Trophoblast cell (in vitro differentiated cells and primary cell): ENCODE data around the gene GNA12.

Experiments used
- DNase-seq, 2 donors: peaks; one replicate each; pipeline ENCODE4 v3.0.0-alpha.2; 2016
- H2AFZ ChIP-seq: 2 replicates; pipeline ENCODE4 v1.6.1; 2013; ENCODE audit warnings: low read length, moderate library complexity, mild to moderate bottlenecking; ENCODE audit not compliant: insufficient read depth, poor library complexity
- H2AK5ac ChIP-seq: 2 replicates; pipeline ENCODE4 v1.6.1; 2013; ENCODE audit warnings: mild to moderate bottlenecking, low read length
- H2BK120ac ChIP-seq: 2 replicates; pipeline ENCODE4 v1.6.1; 2013; ENCODE audit warnings: low read length, mild to moderate bottlenecking, moderate library complexity; ENCODE audit not compliant: insufficient read depth, poor library complexity
- H2BK12ac ChIP-seq: 2 replicates; pipeline ENCODE4 v1.6.1; 2013; ENCODE audit warnings: mild to moderate bottlenecking, low read length, moderate library complexity
- H2BK5ac ChIP-seq: 2 replicates; pipeline ENCODE4 v1.6.1; 2013; ENCODE audit warnings: low read length, low read depth, moderate library complexity, mild to moderate bottlenecking; ENCODE audit not compliant: poor library complexity
- H3K14ac ChIP-seq: 2 replicates; pipeline ENCODE4 v1.6.1; 2013; ENCODE audit warnings: mild to moderate bottlenecking, low read length
- H3K18ac ChIP-seq: 2 replicates; pipeline ENCODE4 v1.6.1; 2013; ENCODE audit warnings: mild to moderate bottlenecking, low read length
- H3K23ac ChIP-seq: 2 replicates; pipeline ENCODE4 v1.6.1; 2013; ENCODE audit warnings: low read length
- H3K27ac ChIP-seq: 2 replicates; pipeline ENCODE4 v1.5.1; 2013; ENCODE audit warnings: low read depth, mild to moderate bottlenecking, inconsistent platforms, low read length, moderate library complexity
- H3K27me3 ChIP-seq: 2 replicates; pipeline ENCODE4 v1.6.1; 2013; ENCODE audit warnings: inconsistent platforms, mild to moderate bottlenecking, low read length, moderate library complexity; ENCODE audit not compliant: insufficient read depth
- H3K36me3 ChIP-seq, 2 experiments: 1 replicate in 1 of 2; 2 replicates in 1 of 2; pipeline ENCODE4 v1.6.1; 2013; ENCODE audit warnings: low read length in 2 of 2, mild to moderate bottlenecking in 2 of 2, moderate library complexity in 1 of 2; ENCODE audit not compliant: insufficient read depth in 2 of 2, control insufficient read depth in 1 of 2
- H3K4ac ChIP-seq: 2 replicates; pipeline ENCODE4 v1.6.1; 2013; ENCODE audit warnings: low read depth, mild to moderate bottlenecking, low read length, moderate library complexity
- H3K4me1 ChIP-seq, 2 experiments: 1 replicate in 1 of 2; 2 replicates in 1 of 2; pipeline ENCODE4 v1.6.1; 2013; ENCODE audit warnings: low read length in 2 of 2, mild to moderate bottlenecking in 2 of 2, moderate library complexity in 1 of 2; ENCODE audit not compliant: insufficient read depth in 2 of 2, control insufficient read depth in 1 of 2
- H3K4me2 ChIP-seq: 2 replicates; pipeline ENCODE4 v1.6.1; 2013; ENCODE audit warnings: inconsistent platforms, mild to moderate bottlenecking, low read length, moderate library complexity
- H3K4me3 ChIP-seq: 2 replicates; pipeline ENCODE4 v1.5.1; 2013; ENCODE audit warnings: mild to moderate bottlenecking, low read depth, low read length, inconsistent platforms
- H3K79me1 ChIP-seq: one replicate; pipeline ENCODE4 v1.6.1; 2013; ENCODE audit warnings: low read length
- H3K79me2 ChIP-seq: 2 replicates; pipeline ENCODE4 v1.6.1; 2013; ENCODE audit warnings: low read length, mild to moderate bottlenecking; ENCODE audit not compliant: control insufficient read depth, insufficient read depth, poor library complexity
- H3K9ac ChIP-seq: 2 replicates; pipeline ENCODE4 v1.6.1; 2013; ENCODE audit warnings: mild to moderate bottlenecking, low read length
- H3K9me3 ChIP-seq: 2 replicates; pipeline ENCODE4 v1.6.1; 2013; ENCODE audit warnings: low read depth, mild to moderate bottlenecking, control low read depth, inconsistent platforms, low read length; ENCODE audit not compliant: insufficient read depth
- H4K12ac ChIP-seq: 2 replicates; pipeline ENCODE4 v1.6.1; 2013; ENCODE audit warnings: low read depth, mild to moderate bottlenecking, low read length, moderate library complexity
- H4K8ac ChIP-seq: 2 replicates; pipeline ENCODE4 v1.6.1; 2013; ENCODE audit warnings: low read depth, mild to moderate bottlenecking, low read length, moderate library complexity
- H4K91ac ChIP-seq: one replicate; pipeline ENCODE4 v1.6.1; 2013; ENCODE audit warnings: low read depth, mild to moderate bottlenecking, low read length, moderate library complexity
- WGBS: extraction: QIAGEN DNeasy Blood & Tissue Kit; methylation state at CpG from one replicate; pipeline ENCODE4 v1.1.7; 2013; ENCODE audit warnings: missing lambda C conversion rate; ENCODE audit not compliant: insufficient read length, insufficient coverage; ENCODE audit errors: extremely low coverage; 5-methylcytosine and 5-hydroxymethylcytosine counted together

GNA12 gene

GRCh38 chr7:2782565-2782964 is 61.5 kb downstream of the GNA12 start:
- H3K27ac ChIP-seq = peak overlapping the region; percentile 48
- no peaks in the 10 kb centered on the region for H3K27me3 ChIP-seq
- no peak overlapping the region for H2AFZ ChIP-seq
- no peak overlapping the region for H3K4ac ChIP-seq
- H2BK120ac ChIP-seq = no peak overlapping the region
- no peak overlapping the region for H3K18ac ChIP-seq
- H2AK5ac ChIP-seq = no peak overlapping the region
- H3K36me3 ChIP-seq = peaks cover 13 to 14% of the 10 kb centered on the region in 2 experiments
- no CpG with 5 or more reads among the region's 4 CpGs for WGBS
- peaks cover 24% of the 10 kb centered on the region for H3K79me1 ChIP-seq
- no peak overlapping the region for H3K9ac ChIP-seq
- peaks cover 9% of the 10 kb centered on the region for H3K79me2 ChIP-seq
- no peak overlapping the region for H3K4me2 ChIP-seq
- DNase-seq = no peak
- H2BK5ac ChIP-seq = no peak overlapping the region
- no peaks in the 10 kb centered on the region for H3K9me3 ChIP-seq
- H3K4me3 ChIP-seq = no peak overlapping the region
- H2BK12ac ChIP-seq = no peak overlapping the region
- H4K12ac ChIP-seq = no peak overlapping the region
- no peak overlapping the region for H3K23ac ChIP-seq
- H4K91ac ChIP-seq = no peak overlapping the region
- no peak overlapping the region for H3K14ac ChIP-seq
- no peak overlapping the region for H4K8ac ChIP-seq
- H3K4me1 ChIP-seq = peaks cover 24 to 26% of the 10 kb centered on the region in 2 experiments

- WGBS = no CpG with 5 or more reads among the region's 2 CpGs
- peaks cover 13% of the 10 kb centered on the region in 2 experiments for H3K36me3 ChIP-seq
- H3K23ac ChIP-seq = no peak overlapping the region
- no peak overlapping the region for H2AFZ ChIP-seq
- no peak overlapping the region for H3K4me3 ChIP-seq
- H3K27ac ChIP-seq = peak overlapping the region; percentile 48
- no peak overlapping the region for H3K4me2 ChIP-seq
- no peak overlapping the region for H2BK5ac ChIP-seq
- no peak overlapping the region for H4K8ac ChIP-seq
- no peak overlapping the region for H3K18ac ChIP-seq
- peaks cover 7% of the 10 kb centered on the region for H3K79me2 ChIP-seq
- H2BK120ac ChIP-seq = no peak overlapping the region
- H3K79me1 ChIP-seq = peaks cover 22% of the 10 kb centered on the region
- no peaks in the 10 kb centered on the region for H3K9me3 ChIP-seq
- no peak overlapping the region for H3K4ac ChIP-seq
- DNase-seq = no peak
- no peak overlapping the region for H2AK5ac ChIP-seq
- peaks cover 20 to 22% of the 10 kb centered on the region in 2 experiments for H3K4me1 ChIP-seq
- H3K9ac ChIP-seq = no peak overlapping the region
- no peaks in the 10 kb centered on the region for H3K27me3 ChIP-seq
- H3K14ac ChIP-seq = no peak overlapping the region
- no peak overlapping the region for H4K12ac ChIP-seq
- H2BK12ac ChIP-seq = no peak overlapping the region
- no peak overlapping the region for H4K91ac ChIP-seq
These were observed 62.0 kb downstream of the GNA12 start for GRCh38 chr7:2782121-2782520.

- no peak overlapping the region for H2AK5ac ChIP-seq
- H3K14ac ChIP-seq = no peak overlapping the region
- peaks cover 9 to 12% of the 10 kb centered on the region in 2 experiments for H3K36me3 ChIP-seq
- H3K4me3 ChIP-seq = no peak overlapping the region
- H2BK120ac ChIP-seq = no peak overlapping the region
- H2BK5ac ChIP-seq = no peak overlapping the region
- H3K79me2 ChIP-seq = peaks cover 3% of the 10 kb centered on the region
- H3K18ac ChIP-seq = no peak overlapping the region
- H4K12ac ChIP-seq = no peak overlapping the region
- H2AFZ ChIP-seq = no peak overlapping the region
- H3K27ac ChIP-seq = no peak overlapping the region
- H4K8ac ChIP-seq = no peak overlapping the region
- no peak overlapping the region for H4K91ac ChIP-seq
- peaks cover 15 to 17% of the 10 kb centered on the region in 2 experiments for H3K4me1 ChIP-seq
- DNase-seq = no peak
- no peak overlapping the region for H3K4me2 ChIP-seq
- H2BK12ac ChIP-seq = no peak overlapping the region
- peaks cover 17% of the 10 kb centered on the region for H3K79me1 ChIP-seq
- no peak overlapping the region for H3K9ac ChIP-seq
- H3K23ac ChIP-seq = no peak overlapping the region
- no CpG with 5 or more reads among the region's 2 CpGs for WGBS
- H3K4ac ChIP-seq = no peak overlapping the region
- peaks cover under 1% of the 10 kb centered on the region for H3K9me3 ChIP-seq
- H3K27me3 ChIP-seq = no peaks in the 10 kb centered on the region
These were observed 62.5 kb downstream of the GNA12 start for GRCh38 chr7:2781636-2782035.

GRCh38 chr7:2779051-2779450 is 65.1 kb downstream of the GNA12 start:
- Histone ChIP-seq H3K23ac (no peak overlapping the region), H3K14ac (no peak overlapping the region), H3K27ac (peak overlapping the region; percentile 3), H3K79me1 (peaks cover 15% of the 10 kb centered on the region), H3K9me3 (peaks cover 4% of the 10 kb centered on the region), H4K12ac (no peak overlapping the region), H3K27me3 (no peaks in the 10 kb centered on the region), H2BK12ac (no peak overlapping the region), H2AK5ac (no peak overlapping the region), H3K18ac (peak overlapping the region; percentile 14), H3K4me2 (no peak overlapping the region), H3K4me1 (peaks cover 20 to 25% of the 10 kb centered on the region in 2 experiments), H4K8ac (no peak overlapping the region), H2BK120ac (no peak overlapping the region), H3K4ac (peak overlapping the region; percentile 33), H2AFZ (no peak overlapping the region), H4K91ac (no peak overlapping the region), H3K9ac (no peak overlapping the region), H2BK5ac (no peak overlapping the region), H3K79me2 (peaks cover 2% of the 10 kb centered on the region), H3K4me3 (no peak overlapping the region), H3K36me3 (peaks cover 14 to 20% of the 10 kb centered on the region in 2 experiments)
- DNase-seq = peak; percentile 85 to 87
- no CpG with 5 or more reads among the region's 8 CpGs for WGBS
